ENCODE results near the gene PTGR2. TPM values are rescaled to one million over a fixed set of nuclear protein-coding genes. Genes with fewer than 3 reads are reported as not detected.

Gene PTGR2
- total RNA-seq, 1 donor from 2014 or later, result 5.8 TPM

GRCh38 chr14:73842201-73842600 is 9.4 kb upstream of the PTGR2 start:
- no peaks in the 10 kb centered on the region for H3K36me3 ChIP-seq (ENCODE audit: insufficient read depth, low read length)
- Mint-ChIP-seq H3K4me1 (ENCODE audit: low read depth, unreplicated experiment) (no peaks in the 10 kb centered on the region), H3K27me3 (ENCODE audit: low read depth, unreplicated experiment) (peaks cover 2% of the 10 kb centered on the region), H3K27ac (ENCODE audit: unreplicated experiment) (no peak overlapping the region), H3K4me3 (ENCODE audit: unreplicated experiment) (no peak overlapping the region), H3K36me3 (ENCODE audit: low read depth, unreplicated experiment) (peaks cover 1% of the 10 kb centered on the region), H3K9me3 (ENCODE audit: unreplicated experiment) (peaks cover 2% of the 10 kb centered on the region)
- FAIRE-seq (no peak), DNase-seq (ENCODE audit: low read depth) (no peak)
- no peaks in the 10 kb centered on the region for H3K4me1 ChIP-seq (ENCODE audit: insufficient read depth, low read length)
- no peaks in the 10 kb centered on the region for H4K20me1 ChIP-seq (ENCODE audit: insufficient read depth, low read length)
- TF ChIP-seq CTCF (IDR thresholded peaks at IDR 0.05; ENCODE audit: insufficient read depth, low read depth, low read length), result no peak
- TF ChIP-seq EZH2 (IDR thresholded peaks at IDR 0.05; ENCODE audit: insufficient read depth, low read length), result no peak
- H3K4me2 ChIP-seq (ENCODE audit: low read length), result no peak overlapping the region
- no peak overlapping the region for H3K4me3 ChIP-seq (ENCODE audit: insufficient read depth, low read depth, low read length)
- H3K27me3 ChIP-seq (ENCODE audit: insufficient read depth, low read length), result no peaks in the 10 kb centered on the region
- H2AFZ ChIP-seq (ENCODE audit: low read depth, low read length), result no peak overlapping the region
- no peaks in the 10 kb centered on the region for H3K79me2 ChIP-seq (ENCODE audit: insufficient read depth, low read length)
- H3K9me3 ChIP-seq (ENCODE audit: insufficient read depth, low read depth, low read length), result no peaks in the 10 kb centered on the region
- H3K27ac ChIP-seq (ENCODE audit: low read depth, low read length), result no peak overlapping the region
- no peak overlapping the region for H3K9ac ChIP-seq (ENCODE audit: low read length)

- H3K79me2 ChIP-seq (ENCODE audit: insufficient read depth, low read length), result no peaks in the 10 kb centered on the region
- no peak overlapping the region for H3K4me3 ChIP-seq (ENCODE audit: insufficient read depth, low read depth, low read length)
- no peak overlapping the region for H2AFZ ChIP-seq (ENCODE audit: low read depth, low read length)
- H3K9ac ChIP-seq (ENCODE audit: low read length), result no peak overlapping the region
- no peak overlapping the region for H3K4me2 ChIP-seq (ENCODE audit: low read length)
- FAIRE-seq (no peak), DNase-seq (ENCODE audit: low read depth) (no peak)
- TF ChIP-seq CTCF (IDR thresholded peaks at IDR 0.05; ENCODE audit: insufficient read depth, low read depth, low read length), result no peak
- no peak for TF ChIP-seq EZH2 (IDR thresholded peaks at IDR 0.05; ENCODE audit: insufficient read depth, low read length)
- H3K4me1 ChIP-seq (ENCODE audit: insufficient read depth, low read length), result no peaks in the 10 kb centered on the region
- Mint-ChIP-seq H3K36me3 (ENCODE audit: low read depth, unreplicated experiment) (peaks cover 1% of the 10 kb centered on the region), H3K27me3 (ENCODE audit: low read depth, unreplicated experiment) (peaks cover 2% of the 10 kb centered on the region), H3K4me1 (ENCODE audit: low read depth, unreplicated experiment) (no peaks in the 10 kb centered on the region), H3K4me3 (ENCODE audit: unreplicated experiment) (no peak overlapping the region), H3K27ac (ENCODE audit: unreplicated experiment) (no peak overlapping the region), H3K9me3 (ENCODE audit: unreplicated experiment) (peaks cover 2% of the 10 kb centered on the region)
- H3K27me3 ChIP-seq (ENCODE audit: insufficient read depth, low read length), result no peaks in the 10 kb centered on the region
- H3K9me3 ChIP-seq (ENCODE audit: insufficient read depth, low read depth, low read length), result no peaks in the 10 kb centered on the region
- no peaks in the 10 kb centered on the region for H4K20me1 ChIP-seq (ENCODE audit: insufficient read depth, low read length)
- H3K27ac ChIP-seq (ENCODE audit: low read depth, low read length), result no peak overlapping the region
- H3K36me3 ChIP-seq (ENCODE audit: insufficient read depth, low read length), result no peaks in the 10 kb centered on the region
These were observed 8.8 kb upstream of the PTGR2 start for GRCh38 chr14:73842851-73843250.

GRCh38 chr14:73843296-73843695 is 8.3 kb upstream of the PTGR2 start:
- Histone ChIP-seq H4K20me1 (ENCODE audit: insufficient read depth, low read length) (no peaks in the 10 kb centered on the region), H3K36me3 (ENCODE audit: insufficient read depth, low read length) (no peaks in the 10 kb centered on the region), H2AFZ (ENCODE audit: low read depth, low read length) (no peak overlapping the region), H3K27me3 (ENCODE audit: insufficient read depth, low read length) (no peaks in the 10 kb centered on the region), H3K4me1 (ENCODE audit: insufficient read depth, low read length) (no peaks in the 10 kb centered on the region), H3K9ac (ENCODE audit: low read length) (no peak overlapping the region), H3K79me2 (ENCODE audit: insufficient read depth, low read length) (no peaks in the 10 kb centered on the region), H3K4me3 (ENCODE audit: insufficient read depth, low read depth, low read length) (no peak overlapping the region), H3K4me2 (ENCODE audit: low read length) (no peak overlapping the region), H3K9me3 (ENCODE audit: insufficient read depth, low read depth, low read length) (no peaks in the 10 kb centered on the region), H3K27ac (ENCODE audit: low read depth, low read length) (no peak overlapping the region)
- Mint-ChIP-seq H3K27ac (ENCODE audit: unreplicated experiment) (no peak overlapping the region), H3K4me1 (ENCODE audit: low read depth, unreplicated experiment) (no peaks in the 10 kb centered on the region), H3K4me3 (ENCODE audit: unreplicated experiment) (no peak overlapping the region), H3K36me3 (ENCODE audit: low read depth, unreplicated experiment) (peaks cover 1% of the 10 kb centered on the region), H3K27me3 (ENCODE audit: low read depth, unreplicated experiment) (peaks cover 2% of the 10 kb centered on the region), H3K9me3 (ENCODE audit: unreplicated experiment) (peaks cover 2% of the 10 kb centered on the region)
- DNase-seq (ENCODE audit: low read depth), result no peak
- FAIRE-seq, result no peak
- no peak for TF ChIP-seq EZH2 (IDR thresholded peaks at IDR 0.05; ENCODE audit: insufficient read depth, low read length)
